Measurements from ENCODE around the gene ADGRG1.

DNA sequence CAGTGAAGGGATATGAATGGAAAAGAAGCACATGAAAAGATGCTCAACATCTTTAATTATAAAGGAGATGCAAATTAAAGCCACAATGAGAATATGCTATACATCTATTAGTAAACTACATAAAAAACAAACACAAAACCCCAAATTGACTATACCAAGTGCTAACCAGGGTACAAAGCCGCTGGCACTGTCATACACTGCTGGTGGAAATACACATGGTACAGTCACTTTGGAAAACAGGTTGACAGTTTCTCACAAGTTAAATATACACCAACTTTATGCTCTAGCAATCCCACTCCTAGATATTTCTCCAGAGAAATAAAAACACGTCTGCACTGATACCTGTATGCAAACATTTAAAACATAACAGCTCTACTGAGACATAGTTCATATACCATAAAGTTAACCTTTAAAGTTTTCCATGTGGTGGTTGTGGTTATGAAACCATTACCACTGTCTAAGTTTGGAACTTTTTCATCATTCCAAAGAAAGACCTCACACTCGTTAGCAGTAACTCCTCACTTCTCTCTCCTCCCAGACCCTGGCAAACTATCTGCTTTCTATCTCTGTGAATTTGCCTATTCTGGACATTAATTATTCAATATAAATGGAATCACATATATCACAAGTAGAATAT is 43.3 kb upstream of the ADGRG1 start:
- TF ChIP-seq, protein P1, sequence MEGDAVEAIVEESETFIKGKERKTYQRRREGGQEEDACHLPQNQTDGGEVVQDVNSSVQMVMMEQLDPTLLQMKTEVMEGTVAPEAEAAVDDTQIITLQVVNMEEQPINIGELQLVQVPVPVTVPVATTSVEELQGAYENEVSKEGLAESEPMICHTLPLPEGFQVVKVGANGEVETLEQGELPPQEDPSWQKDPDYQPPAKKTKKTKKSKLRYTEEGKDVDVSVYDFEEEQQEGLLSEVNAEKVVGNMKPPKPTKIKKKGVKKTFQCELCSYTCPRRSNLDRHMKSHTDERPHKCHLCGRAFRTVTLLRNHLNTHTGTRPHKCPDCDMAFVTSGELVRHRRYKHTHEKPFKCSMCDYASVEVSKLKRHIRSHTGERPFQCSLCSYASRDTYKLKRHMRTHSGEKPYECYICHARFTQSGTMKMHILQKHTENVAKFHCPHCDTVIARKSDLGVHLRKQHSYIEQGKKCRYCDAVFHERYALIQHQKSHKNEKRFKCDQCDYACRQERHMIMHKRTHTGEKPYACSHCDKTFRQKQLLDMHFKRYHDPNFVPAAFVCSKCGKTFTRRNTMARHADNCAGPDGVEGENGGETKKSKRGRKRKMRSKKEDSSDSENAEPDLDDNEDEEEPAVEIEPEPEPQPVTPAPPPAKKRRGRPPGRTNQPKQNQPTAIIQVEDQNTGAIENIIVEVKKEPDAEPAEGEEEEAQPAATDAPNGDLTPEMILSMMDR (IDR thresholded peaks at IDR 0.05), result no peak
- no peak for TF ChIP-seq POLR2A (IDR thresholded peaks at IDR 0.05)
